ENCODE results near the gene CABP7.

DNA sequence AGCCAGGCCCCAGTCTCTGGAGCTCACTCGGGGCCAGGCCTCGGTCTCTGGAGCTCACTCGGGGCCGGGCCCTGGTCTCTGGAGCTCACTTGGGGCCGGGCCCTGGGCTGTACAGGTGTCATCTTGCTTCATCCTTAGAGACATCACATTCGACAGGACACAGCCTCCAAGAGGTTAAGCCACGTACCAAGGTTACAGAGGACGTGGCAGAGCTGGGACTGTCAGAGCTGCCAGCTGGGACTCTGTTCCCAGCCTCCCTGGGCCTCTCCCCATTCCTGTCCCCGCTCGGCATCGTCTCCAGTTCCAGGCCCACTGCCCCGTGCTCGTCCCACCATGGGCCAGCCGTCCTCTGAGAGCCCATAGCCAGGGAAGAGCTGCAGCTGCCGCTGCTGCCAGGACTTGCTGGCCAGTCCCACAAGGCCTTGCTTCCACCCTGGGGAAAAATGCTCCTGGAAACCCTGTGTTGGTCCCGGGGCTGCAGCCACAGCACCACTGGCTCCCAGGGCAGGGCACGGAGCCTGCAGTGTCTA, 19.6 kb downstream of the CABP7 start:
- TF ChIP-seq, protein P1, sequence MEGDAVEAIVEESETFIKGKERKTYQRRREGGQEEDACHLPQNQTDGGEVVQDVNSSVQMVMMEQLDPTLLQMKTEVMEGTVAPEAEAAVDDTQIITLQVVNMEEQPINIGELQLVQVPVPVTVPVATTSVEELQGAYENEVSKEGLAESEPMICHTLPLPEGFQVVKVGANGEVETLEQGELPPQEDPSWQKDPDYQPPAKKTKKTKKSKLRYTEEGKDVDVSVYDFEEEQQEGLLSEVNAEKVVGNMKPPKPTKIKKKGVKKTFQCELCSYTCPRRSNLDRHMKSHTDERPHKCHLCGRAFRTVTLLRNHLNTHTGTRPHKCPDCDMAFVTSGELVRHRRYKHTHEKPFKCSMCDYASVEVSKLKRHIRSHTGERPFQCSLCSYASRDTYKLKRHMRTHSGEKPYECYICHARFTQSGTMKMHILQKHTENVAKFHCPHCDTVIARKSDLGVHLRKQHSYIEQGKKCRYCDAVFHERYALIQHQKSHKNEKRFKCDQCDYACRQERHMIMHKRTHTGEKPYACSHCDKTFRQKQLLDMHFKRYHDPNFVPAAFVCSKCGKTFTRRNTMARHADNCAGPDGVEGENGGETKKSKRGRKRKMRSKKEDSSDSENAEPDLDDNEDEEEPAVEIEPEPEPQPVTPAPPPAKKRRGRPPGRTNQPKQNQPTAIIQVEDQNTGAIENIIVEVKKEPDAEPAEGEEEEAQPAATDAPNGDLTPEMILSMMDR (conservative IDR thresholded peaks at IDR 0.05; ENCODE audit: low read depth, low read length), result no peak
- TF ChIP-seq EZH2 (IDR thresholded peaks at IDR 0.05; ENCODE audit: borderline replicate concordance, low read depth, low read length, poor library complexity, severe bottlenecking), result no peak

Measured in A673 (cell line).